Neutrophil (primary cell): ENCODE data around the gene ASB13.

Source experiments
- H3K27ac ChIP-seq: fragments of 200-600 bp; sonication (generic); 2 replicates; pipeline ENCODE4 v1.5.1; 2016; ENCODE audit warnings: mild to moderate bottlenecking, moderate library complexity
- H3K27me3 ChIP-seq: fragments of 200-600 bp; sonication (generic); 2 replicates; pipeline ENCODE4 v1.6.0; 2016; ENCODE audit warnings: mild to moderate bottlenecking
- H3K36me3 ChIP-seq: fragments of 200-600 bp; sonication (generic); 2 replicates; pipeline ENCODE4 v1.5.1; 2017
- H3K4me1 ChIP-seq, 2 experiments: fragments of 200-600 bp in 1 of 2; sonication (generic) in 1 of 2; 1 replicate in 1 of 2; 2 replicates in 1 of 2; pipeline versions ENCODE4 v1.5.1 to v1.6.1; 2013 to 2016; ENCODE audit warnings: low read depth in 1 of 2, low read length in 1 of 2, mild to moderate bottlenecking in 1 of 2, moderate library complexity in 1 of 2; ENCODE audit not compliant: control insufficient read depth in 1 of 2, insufficient read depth in 1 of 2
- H3K4me3 ChIP-seq, 2 experiments: fragments of 200-600 bp in 1 of 2; sonication (generic) in 1 of 2; 1 replicate in 1 of 2; 2 replicates in 1 of 2; pipeline ENCODE4 v1.5.1; 2013 to 2016; ENCODE audit warnings: low read depth in 1 of 2, low read length in 1 of 2, mild to moderate bottlenecking in 1 of 2, moderate library complexity in 1 of 2
- H3K9me3 ChIP-seq: fragments of 200-600 bp; sonication (generic); 2 replicates; pipeline ENCODE4 v1.5.1; 2016
- CTCF ChIP-seq: fragments of 200-600 bp; sonication (generic); IDR thresholded peaks from 2 replicates; pipeline ENCODE4 v1.5.1; 2016; ENCODE audit warnings: antibody characterized with exemption

ASB13 gene

GRCh38 chr10:5617521-5617920 is 48.9 kb downstream of the ASB13 start:
- H3K4me3 ChIP-seq: no peak overlapping the region

GRCh38 chr10:5616836-5617235 is 49.6 kb downstream of the ASB13 start:
- Histone ChIP-seq H3K27ac (no peak overlapping the region), H3K9me3 (no peaks in the 10 kb centered on the region), H3K36me3 (no peaks in the 10 kb centered on the region), H3K4me3 (no peak overlapping the region), H3K4me1 (no peaks in the 10 kb centered on the region), H3K27me3 (no peaks in the 10 kb centered on the region)
- TF ChIP-seq CTCF: no peak

More at GRCh38 chr10:5617521-5617920, 48.9 kb downstream of the ASB13 start:
- no peaks in the 10 kb centered on the region for H3K36me3 ChIP-seq
- H3K9me3 ChIP-seq: no peaks in the 10 kb centered on the region
- no peaks in the 10 kb centered on the region for H3K27me3 ChIP-seq
- TF ChIP-seq CTCF: no peak
- no peak overlapping the region for H3K27ac ChIP-seq
- H3K4me1 ChIP-seq: no peaks in the 10 kb centered on the region

GRCh38 chr10:5616046-5616445 is 50.3 kb downstream of the ASB13 start:
- H3K9me3 ChIP-seq: no peaks in the 10 kb centered on the region
- no peaks in the 10 kb centered on the region for H3K27me3 ChIP-seq
- H3K36me3 ChIP-seq: no peaks in the 10 kb centered on the region
- TF ChIP-seq CTCF: no peak
- no peak overlapping the region for H3K27ac ChIP-seq
- no peaks in the 10 kb centered on the region for H3K4me1 ChIP-seq
- no peak overlapping the region for H3K4me3 ChIP-seq

GRCh38 chr10:5615316-5615715 is 51.1 kb downstream of the ASB13 start:
- no peaks in the 10 kb centered on the region for H3K9me3 ChIP-seq
- no peaks in the 10 kb centered on the region for H3K4me1 ChIP-seq
- TF ChIP-seq CTCF: no peak
- no peaks in the 10 kb centered on the region for H3K36me3 ChIP-seq
- H3K4me3 ChIP-seq: no peak overlapping the region
- H3K27me3 ChIP-seq: no peaks in the 10 kb centered on the region
- H3K27ac ChIP-seq: no peak overlapping the region

- H3K27me3 ChIP-seq: peaks cover under 1% of the 10 kb centered on the region
- H3K27ac ChIP-seq: no peak overlapping the region
- no peak for TF ChIP-seq CTCF
- no peaks in the 10 kb centered on the region for H3K4me1 ChIP-seq
- no peak overlapping the region for H3K4me3 ChIP-seq
- H3K9me3 ChIP-seq: no peaks in the 10 kb centered on the region
- no peaks in the 10 kb centered on the region for H3K36me3 ChIP-seq
Measured at GRCh38 chr10:5614155-5614721, 52.2 kb downstream of the ASB13 start.
